HepG2 (cell line): ENCODE measurements around the gene NEK9. TPM values are rescaled to one million over a fixed set of nuclear protein-coding genes. Genes with fewer than 3 reads are reported as not detected.

Experiments used
- ATAC-seq: fragments of 200-7000 bp; cut with Tn5 transposase; 3 replicates; pipeline ENCODE4 v1.9.1; 2020; ENCODE audit warnings: mild to moderate bottlenecking, moderate library complexity
- BruUV-seq: library from RNA; stranded (reverse); fragments of 400-500 nt; replicated peaks from 2 replicates; lab custom pipeline; 2021; lab: Mats Ljungman, UMichigan
- CTCF ChIA-PET: fragments of 300-600 bp; formaldehyde crosslinking; extraction: SDS; loops from one replicate; lab custom pipeline; 2021; ENCODE audit warnings: low total read pairs, inconsistent platforms, low intra/inter-chr PET ratio; lab: Yijun Ruan, JAX
- POLR2A ChIA-PET: fragments of 350-600 bp; sonication (Branson Sonifier 250); formaldehyde crosslinking; loops from one replicate; lab custom pipeline; 2020; ENCODE audit warnings: antibody characterized with exemption, inconsistent platforms; lab: Yijun Ruan, JAX
- DNase-seq: peaks from one replicate; pipeline ENCODE4 v3.0.0-alpha.2; 2015; ENCODE audit warnings: low spot score
- FAIRE-seq: peaks from 3 replicates; lab custom pipeline; 2011; peaks lifted over from hg19 to GRCh38; lab: Jason Lieb, UNC
- H2AFZ ChIP-seq: one replicate; pipeline ENCODE4 v1.6.1; 2011; ENCODE audit warnings: low read length, inconsistent platforms
- H3K27ac ChIP-seq: fragments of 300-600 bp; 3 replicates; pipeline ENCODE4 v1.8.0; 2011; ENCODE audit warnings: mixed run types, mild to moderate bottlenecking, mixed read lengths, low read length, inconsistent platforms; ENCODE audit not compliant: insufficient read depth; ENCODE audit errors: extremely low read length
- H3K27me3 ChIP-seq, 2 experiments: fragments of 200-600 bp in 1 of 2; 2 replicates in 1 of 2; 3 replicates in 1 of 2; pipeline versions ENCODE4 v1.6.0 to v1.8.0; 2011; ENCODE audit warnings: low read length in 2 of 2, mild to moderate bottlenecking in 2 of 2, moderate library complexity in 2 of 2, inconsistent platforms in 1 of 2; ENCODE audit not compliant: insufficient read depth in 2 of 2, control insufficient read depth in 1 of 2
- H3K36me3 ChIP-seq, 2 experiments: fragments of 200-600 bp in 1 of 2; replicated peaks in 1 of 2; 2 replicates in 1 of 2; 3 replicates in 1 of 2; pipeline versions ENCODE4 v1.5.1 to v1.8.0; 2011; ENCODE audit warnings: low read length in 2 of 2, inconsistent platforms in 1 of 2; ENCODE audit not compliant: insufficient read depth in 2 of 2, control insufficient read depth in 1 of 2
- H3K4me1 ChIP-seq: 2 replicates; pipeline ENCODE4 v1.5.1; 2012; ENCODE audit warnings: low read length, inconsistent platforms; ENCODE audit not compliant: insufficient read depth
- H3K4me2 ChIP-seq: 2 replicates; pipeline ENCODE4 v1.6.0; 2011; ENCODE audit warnings: low read depth, low read length, inconsistent platforms
- H3K4me3 ChIP-seq, 3 experiments: fragments of 200-600 bp in 1 of 3; sonication (generic), shearing (Covaris generic) in 1 of 3; replicated peaks in 1 of 3; 2 replicates each; pipeline ENCODE4 v1.5.1; 2011 to 2016; ENCODE audit warnings: low read length in 3 of 3, inconsistent platforms in 2 of 3, low read depth in 2 of 3, mild to moderate bottlenecking in 2 of 3, control low read depth in 1 of 3, mixed read lengths in 1 of 3; ENCODE audit not compliant: insufficient read depth in 1 of 3
- H3K79me2 ChIP-seq: one replicate; pipeline ENCODE4 v1.6.1; 2011; ENCODE audit warnings: low read length, inconsistent platforms; ENCODE audit not compliant: insufficient read depth
- H3K9ac ChIP-seq: 2 replicates; pipeline ENCODE4 v1.6.0; 2011; ENCODE audit warnings: mild to moderate bottlenecking, low read depth, low read length, inconsistent platforms; ENCODE audit not compliant: insufficient read depth
- H3K9me3 ChIP-seq: 2 replicates; pipeline ENCODE4 v1.5.1; 2012; ENCODE audit warnings: mild to moderate bottlenecking, low read length
- H4K20me1 ChIP-seq: 2 replicates; pipeline ENCODE4 v1.6.0; 2011; ENCODE audit warnings: inconsistent platforms, mild to moderate bottlenecking, low read length, moderate library complexity; ENCODE audit not compliant: insufficient read depth
- LRRFIP1 ChIP-seq: sonication (generic); formaldehyde crosslinking; conservative IDR thresholded peaks from 2 replicates; pipeline ENCODE4 v1.4.0; 2020; ENCODE audit warnings: missing genetic modification reagents
- ZBTB25 ChIP-seq: IDR thresholded peaks from 2 replicates; pipeline ENCODE4 v1.6.1; 2018; ENCODE audit warnings: missing genetic modification reagents
- ZNF543 ChIP-seq: sonication (generic); formaldehyde crosslinking; IDR thresholded peaks from 2 replicates; pipeline ENCODE4 v1.4.0; 2020; ENCODE audit warnings: mild to moderate bottlenecking, missing genetic modification reagents
- ZNF552 ChIP-seq: sonication (generic); formaldehyde crosslinking; IDR thresholded peaks from 2 replicates; pipeline ENCODE4 v1.9.0; 2022; ENCODE audit warnings: missing genetic modification reagents, mild to moderate bottlenecking, borderline replicate concordance
- ZNF720 ChIP-seq: sonication (generic); formaldehyde crosslinking; IDR thresholded peaks from 2 replicates; pipeline ENCODE4 v1.4.0; 2020; ENCODE audit warnings: missing genetic modification reagents
- ZNF75D ChIP-seq: sonication (generic); formaldehyde crosslinking; IDR thresholded peaks from 2 replicates; pipeline ENCODE4 v1.8.1; 2023; ENCODE audit warnings: missing genetic modification reagents, mild to moderate bottlenecking, borderline replicate concordance
- ZNF761 ChIP-seq: sonication (generic); formaldehyde crosslinking; conservative IDR thresholded peaks from 2 replicates; pipeline ENCODE4 v1.4.0; 2020; ENCODE audit warnings: mild to moderate bottlenecking, missing genetic modification reagents
- WGBS: methylation state at CpG from one replicate; pipeline ENCODE4 v1.1.6; 2017; ENCODE audit warnings: low lambda C conversion rate; 5-methylcytosine and 5-hydroxymethylcytosine counted together
- in situ Hi-C: cut with HindIII; loops from 2 replicates; pipeline ENCODE4 v1.10.0; 2017; ENCODE audit warnings: low pct_unique_long_range_greater_than_20kb; ENCODE audit not compliant: extremely low pct_ligation_motif_present
- intact Hi-C: fragments of 100-400 bp; cut with micrococcal nuclease; formaldehyde crosslinking; loops from one replicate; pipeline ENCODE4 v1.10.0; 2022; ENCODE audit not compliant: unreplicated experiment
- polyA plus RNA-seq, 8 experiments: library from polyadenylated mRNA; depleted of rRNA in 3 of 8; stranded (reverse) in 7 of 8; unstranded in 1 of 8; fragments of >200 nt; fragmentation: Illumina TruSeq in 4 of 8; extraction: Trizol in 4 of 8; gene quantifications; 2 replicates each; pipeline versions ENCODE4 v1.2.1 to v1.2.3, GENCODE V29; 2011 to 2016; ENCODE audit warnings: low read depth in 4 of 8, missing spikeins in 1 of 8, mixed read lengths in 1 of 8; ENCODE audit not compliant: insufficient read depth in 1 of 8
- total RNA-seq, 5 experiments: library from RNA; depleted of rRNA; stranded (reverse); fragments of >200 nt; fragmentation: Illumina TruSeq; extraction: Trizol; gene quantifications; 2 replicates each; pipeline ENCODE4 v1.2.3, GENCODE V29; 2016; ENCODE audit warnings: low read depth in 1 of 5

NEK9 gene
- total and polyA plus RNA-seq, 2 of the 13 experiments (the other 11 are each of a cell fraction or from before 2014, with no cell fraction given), result 16.5 to 27.3 TPM

GRCh38 chr14:75095690-75096089, 31.2 kb downstream of the NEK9 start (continued):
- no peak for TF ChIP-seq LRRFIP1

GRCh38 chr14:75094896-75095295, 32.0 kb downstream of the NEK9 start:
- H3K4me3 ChIP-seq, result no peak overlapping the region
- ChIA-PET POLR2A (no interaction called here), CTCF (no interaction called here)
- H3K36me3 ChIP-seq, result peaks cover 10 to 56% of the 10 kb centered on the region in 2 experiments
- no peaks in the 10 kb centered on the region for H3K27me3 ChIP-seq
- DNase-seq (no peak), ATAC-seq (no peak), FAIRE-seq (no peak)
- 98% methylated on average over 3 of the region's 3 CpGs for WGBS
- no peaks in the 10 kb centered on the region for H3K4me1 ChIP-seq
- no peaks in the 10 kb centered on the region for H3K79me2 ChIP-seq
- H3K9ac ChIP-seq, result no peak overlapping the region
- H3K4me2 ChIP-seq, result no peak overlapping the region
- no peak overlapping the region for H2AFZ ChIP-seq
- H3K9me3 ChIP-seq, result no peaks in the 10 kb centered on the region
- BruUV-seq, result no TSS peak
- in situ Hi-C loops (loop anchor here (5.0 kb wide), 1 partner anchor 183 kb away; no protein-coding TSS in a partner anchor), intact Hi-C loops (no loop called here)
- TF ChIP-seq ZNF761 (no peak), ZNF75D (CRISPR knock-in tag) (no peak), ZNF552 (CRISPR knock-in tag) (no peak), ZNF720 (no peak), ZBTB25 (CRISPR knock-in tag) (no peak), ZNF543 (CRISPR knock-in tag) (no peak)
- no peak overlapping the region for H3K27ac ChIP-seq
- no peaks in the 10 kb centered on the region for H4K20me1 ChIP-seq
